GM10266 (cell line): ENCODE measurements around the gene ZNF608.

Experiments used
- DNase-seq: peaks from one replicate; pipeline ENCODE4 v3.0.0; 2012; ENCODE audit errors: extremely low spot score
- TF ChIP-seq, protein P1 (sequence below): IDR thresholded peaks from 2 replicates; pipeline ENCODE4 v1.5.1; 2012; ENCODE audit warnings: mild to moderate bottlenecking, low read depth; ENCODE audit not compliant: control insufficient read depth, insufficient read depth; ENCODE audit errors: missing control alignments

ZNF608 gene

DNA sequence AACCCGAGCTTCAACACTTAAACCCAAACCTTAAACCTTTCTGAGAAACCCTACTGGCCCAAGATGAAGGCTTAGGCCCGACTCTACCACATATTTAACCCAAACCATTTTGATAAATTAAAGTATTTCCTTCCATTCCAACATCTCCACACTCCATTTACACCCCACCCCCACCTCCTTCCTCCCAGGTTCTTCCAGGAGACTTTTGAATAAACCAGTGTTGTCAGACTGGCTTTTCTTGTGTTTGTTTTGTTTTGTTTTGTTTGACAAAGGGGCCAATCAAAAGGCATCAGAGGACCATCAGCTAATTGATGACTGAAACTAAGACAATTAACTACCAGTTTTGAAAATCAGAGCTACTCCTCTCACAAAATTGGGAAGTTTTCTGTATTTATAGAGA lies 4.6 kb upstream of the ZNF608 start:
- no peak for DNase-seq
- TF ChIP-seq, protein P1, sequence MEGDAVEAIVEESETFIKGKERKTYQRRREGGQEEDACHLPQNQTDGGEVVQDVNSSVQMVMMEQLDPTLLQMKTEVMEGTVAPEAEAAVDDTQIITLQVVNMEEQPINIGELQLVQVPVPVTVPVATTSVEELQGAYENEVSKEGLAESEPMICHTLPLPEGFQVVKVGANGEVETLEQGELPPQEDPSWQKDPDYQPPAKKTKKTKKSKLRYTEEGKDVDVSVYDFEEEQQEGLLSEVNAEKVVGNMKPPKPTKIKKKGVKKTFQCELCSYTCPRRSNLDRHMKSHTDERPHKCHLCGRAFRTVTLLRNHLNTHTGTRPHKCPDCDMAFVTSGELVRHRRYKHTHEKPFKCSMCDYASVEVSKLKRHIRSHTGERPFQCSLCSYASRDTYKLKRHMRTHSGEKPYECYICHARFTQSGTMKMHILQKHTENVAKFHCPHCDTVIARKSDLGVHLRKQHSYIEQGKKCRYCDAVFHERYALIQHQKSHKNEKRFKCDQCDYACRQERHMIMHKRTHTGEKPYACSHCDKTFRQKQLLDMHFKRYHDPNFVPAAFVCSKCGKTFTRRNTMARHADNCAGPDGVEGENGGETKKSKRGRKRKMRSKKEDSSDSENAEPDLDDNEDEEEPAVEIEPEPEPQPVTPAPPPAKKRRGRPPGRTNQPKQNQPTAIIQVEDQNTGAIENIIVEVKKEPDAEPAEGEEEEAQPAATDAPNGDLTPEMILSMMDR, result no peak

DNA sequence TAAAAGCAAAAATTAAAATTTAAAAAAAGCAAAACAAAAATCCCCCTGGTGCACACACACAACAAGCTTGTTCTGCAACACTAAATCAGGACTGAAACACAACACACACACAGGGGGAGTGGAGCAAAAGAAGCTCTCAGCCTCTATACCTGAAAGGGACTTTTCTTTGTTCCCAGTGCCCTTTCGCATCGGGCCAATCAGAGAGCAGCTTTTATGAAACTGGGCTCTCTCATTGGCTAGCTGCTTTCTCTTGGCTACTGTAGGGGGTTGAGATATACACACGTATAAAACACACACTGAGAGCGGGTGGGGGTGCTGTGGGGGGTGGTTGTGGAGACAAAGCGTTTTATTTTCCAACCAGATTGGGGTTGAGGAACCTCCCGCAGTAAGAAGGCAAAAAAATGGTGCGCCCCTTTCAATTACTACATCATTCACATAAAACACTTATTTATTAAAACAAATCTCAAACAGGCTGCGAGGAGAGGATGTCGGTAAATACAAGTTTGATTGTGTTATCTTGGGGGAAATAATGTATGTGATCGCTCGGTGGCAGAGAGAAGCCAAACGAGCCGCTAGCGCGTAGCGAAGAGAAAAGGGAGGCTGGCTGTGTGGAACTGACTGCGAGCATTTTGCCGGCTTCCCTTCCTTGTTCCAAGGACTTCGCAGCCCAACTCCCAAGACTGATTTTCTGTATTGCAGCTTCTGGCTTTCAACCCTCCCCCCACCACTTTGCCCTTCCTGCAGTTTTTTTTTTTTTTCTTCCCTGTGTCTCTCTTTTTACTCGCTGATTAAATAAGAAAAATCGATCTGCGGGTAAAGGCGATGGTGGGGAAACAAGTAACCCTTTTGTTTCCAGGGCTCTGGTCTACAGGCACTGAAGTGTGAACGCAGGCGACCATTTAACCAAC lies 2.5 kb upstream of the ZNF608 start:
- peak; percentile 86 for DNase-seq
- TF ChIP-seq, protein P1, result no peak

DNA sequence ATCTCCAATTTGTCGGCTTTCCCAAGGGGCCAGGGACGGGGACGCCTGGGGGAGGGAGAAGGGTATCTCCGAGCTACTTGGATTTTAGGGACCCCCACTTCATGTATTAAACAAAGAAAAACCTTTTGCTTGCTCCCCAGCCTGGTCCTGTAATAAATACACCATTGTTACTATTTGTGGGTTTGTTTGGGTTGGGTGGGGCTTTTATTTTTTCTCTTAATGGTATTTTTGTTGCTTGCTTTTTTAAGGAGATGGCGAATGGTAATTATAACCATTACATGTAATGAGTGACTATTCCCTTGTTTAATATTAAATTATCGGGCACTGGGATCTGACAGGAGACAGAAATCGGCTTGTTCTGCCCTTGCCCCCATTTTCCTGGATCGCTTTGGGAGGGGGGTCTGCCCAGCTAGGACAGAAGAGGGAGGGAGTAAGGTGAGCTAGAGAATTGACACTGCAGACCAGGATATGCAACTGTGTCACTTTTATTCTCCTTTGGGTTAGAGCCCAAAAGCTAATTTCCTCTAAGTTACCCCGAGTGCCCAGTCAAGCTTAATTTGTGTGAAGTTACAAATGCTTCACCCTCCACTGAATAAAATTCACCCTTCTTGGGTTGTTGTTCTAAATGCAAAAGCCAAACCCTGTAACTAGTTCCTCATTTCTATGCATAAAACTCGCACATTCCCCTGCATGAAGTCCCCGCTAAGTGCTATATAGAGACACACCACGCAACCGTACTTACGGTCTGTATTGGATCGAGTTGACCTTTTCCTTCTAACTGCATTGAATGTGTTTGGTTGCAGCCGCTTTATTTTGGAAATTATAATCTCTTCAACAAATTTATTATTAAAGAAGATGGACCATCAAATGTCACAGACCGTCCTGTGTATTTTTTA lies 1.6 kb upstream of the ZNF608 start:
- TF ChIP-seq, protein P1, result no peak
- no peak for DNase-seq

DNA sequence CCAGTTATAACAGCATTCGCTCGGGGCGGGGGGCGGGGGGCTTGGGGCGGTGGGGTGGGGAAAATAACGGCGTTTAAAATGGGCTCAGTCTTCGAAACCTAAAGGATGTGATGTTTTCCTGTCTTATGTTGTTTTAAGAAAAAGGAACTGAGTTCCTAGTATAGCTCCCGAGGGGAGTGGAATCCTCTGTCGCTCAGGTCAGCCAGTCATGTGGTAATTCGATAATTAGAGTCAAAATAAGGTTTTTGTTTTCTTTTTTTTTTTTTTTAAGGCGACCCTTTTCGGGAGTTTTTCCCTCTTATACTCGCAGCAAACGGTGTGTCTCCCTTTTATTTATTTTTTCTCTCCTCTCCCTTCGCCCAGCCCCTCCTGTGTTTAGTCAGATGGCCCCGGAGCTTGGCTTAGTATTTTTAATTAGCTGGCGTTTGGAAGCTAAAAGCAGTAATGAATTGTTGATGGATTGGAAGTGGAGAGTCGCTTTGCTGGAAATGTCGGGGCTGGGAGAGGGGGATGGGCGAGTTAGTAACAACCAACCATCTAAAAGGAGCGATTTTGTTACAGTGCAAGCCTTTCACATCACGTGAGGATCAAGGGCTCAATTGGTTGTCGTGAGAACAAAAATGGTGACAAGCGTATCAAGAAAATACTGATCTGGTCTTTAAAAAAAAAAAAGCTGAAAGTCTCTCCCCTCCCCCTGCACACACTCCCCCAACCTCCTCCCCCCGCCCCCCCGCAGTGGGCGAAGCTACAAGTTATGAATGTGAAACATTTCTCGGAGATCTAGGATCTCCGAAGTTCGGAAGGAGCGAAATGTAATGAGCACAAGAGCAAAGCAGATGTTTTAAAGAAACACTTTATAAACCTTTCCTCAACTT lies 714 bp upstream of the ZNF608 start:
- DNase-seq, result peak; percentile 63
- TF ChIP-seq, protein P1, result no peak

DNA sequence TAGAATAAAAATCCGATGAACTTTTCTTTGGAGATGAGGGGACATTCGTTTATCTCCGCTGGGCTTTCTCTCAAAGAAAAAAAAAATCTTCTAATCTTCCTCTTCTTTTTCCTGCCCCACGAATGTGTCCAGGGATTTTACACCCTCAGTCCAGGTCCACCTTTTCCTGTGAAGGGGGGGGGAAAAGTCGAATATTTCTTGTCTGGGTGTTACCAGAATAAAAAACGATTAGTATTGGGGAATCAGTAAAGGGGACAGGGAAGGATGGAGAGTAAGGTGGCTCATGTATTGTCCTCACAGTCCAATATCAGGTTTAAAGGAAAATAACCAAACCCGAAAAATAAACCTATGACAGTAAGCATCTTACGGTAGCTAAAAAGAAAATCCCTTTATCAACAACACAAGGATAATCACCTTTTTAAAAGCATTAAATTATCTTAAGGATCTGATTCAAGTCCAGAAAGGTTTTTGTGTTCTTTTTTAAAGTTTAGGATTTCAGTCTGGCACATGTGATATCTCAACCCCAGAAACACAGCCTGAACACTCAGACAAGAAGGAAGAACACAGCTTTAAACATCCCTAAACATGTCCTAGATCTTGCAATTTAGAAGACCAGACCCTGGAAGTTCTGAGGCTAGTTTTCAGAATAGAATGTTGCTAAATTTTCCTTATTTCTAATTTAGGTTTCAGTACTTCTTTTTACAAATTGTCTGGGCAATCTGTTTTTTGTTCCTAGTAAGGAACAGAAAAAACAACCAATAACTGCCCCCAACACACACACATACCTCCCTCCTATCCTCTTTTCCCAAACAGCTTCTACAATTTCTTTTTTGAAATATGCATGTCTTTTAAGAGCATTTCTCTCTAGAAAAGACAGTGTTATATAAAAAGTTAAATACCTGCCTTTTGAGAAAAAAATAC lies 1.2 kb downstream of the ZNF608 start:
- DNase-seq, result no peak
- TF ChIP-seq, protein P1, result no peak
